ENCODE measurements around the gene LDLRAP1.

The LDLRAP1 gene

GRCh38 chr1:25530186-25531081 lies 13.0 kb upstream of the LDLRAP1 start:
- no peak for TF ChIP-seq CTCF (IDR thresholded peaks at IDR 0.05)
- DNase-seq (ENCODE audit: low spot score) = no peak

GRCh38 chr1:25531082-25531461 lies 12.3 kb upstream of the LDLRAP1 start:
- TF ChIP-seq CTCF (IDR thresholded peaks at IDR 0.05) = no peak
- DNase-seq (ENCODE audit: low spot score) = no peak
- Histone ChIP-seq H3K4me3 (no peak overlapping the region), H3K27ac (no peak overlapping the region)

More at GRCh38 chr1:25530186-25531081, 13.0 kb upstream of the LDLRAP1 start:
- Histone ChIP-seq H3K4me3 (no peak overlapping the region), H3K27ac (no peak overlapping the region)

- no peak overlapping the region for H3K4me3 ChIP-seq
- H3K27ac ChIP-seq = no peak overlapping the region
- DNase-seq (ENCODE audit: low spot score) = no peak
- TF ChIP-seq CTCF (IDR thresholded peaks at IDR 0.05) = no peak
Measured at GRCh38 chr1:25532970-25533369, 10.4 kb upstream of the LDLRAP1 start.

- no peak for TF ChIP-seq CTCF (IDR thresholded peaks at IDR 0.05)
- no peak overlapping the region for H3K4me3 ChIP-seq
- no peak overlapping the region for H3K27ac ChIP-seq
- DNase-seq (ENCODE audit: low spot score) = no peak
Measured at GRCh38 chr1:25533775-25534409, 9.5 kb upstream of the LDLRAP1 start.

- DNase-seq (ENCODE audit: low spot score) = no peak
- Histone ChIP-seq H3K27ac (no peak overlapping the region), H3K4me3 (no peak overlapping the region)
- no peak for TF ChIP-seq CTCF (IDR thresholded peaks at IDR 0.05)
Measured at GRCh38 chr1:25534410-25534788, 9.0 kb upstream of the LDLRAP1 start.

- no peak for TF ChIP-seq CTCF (IDR thresholded peaks at IDR 0.05)
- Histone ChIP-seq H3K4me3 (no peak overlapping the region), H3K27ac (no peak overlapping the region)
- DNase-seq (ENCODE audit: low spot score) = no peak
Measured at GRCh38 chr1:25536124-25536523, 7.3 kb upstream of the LDLRAP1 start.
